ENCODE measurements around the gene DDX59. TPM values are rescaled to one million over a fixed set of nuclear protein-coding genes. Genes with fewer than 3 reads are reported as not detected.

DDX59 gene
- total RNA-seq, 4 donors from 2014 or later = 8.6 to 17.5 (median 14.6) TPM

- no peaks in the 10 kb centered on the region for H3K27me3 ChIP-seq
- intact Hi-C loops (cut with DNase I; ENCODE audit: low total_unique reads) (no loop called here), in situ Hi-C loops (cut with MboI; ENCODE audit: low pct_ligation_motif_present in 1 of 4, low pct_unique_long_range_greater_than_20kb in 1 of 4, low sequenced_read_pairs in 3 of 4) (no loop called here)
- no peaks in the 10 kb centered on the region for H3K36me3 ChIP-seq
- TF ChIP-seq POLR2A (IDR thresholded peaks at IDR 0.05) (no peak), POLR2AphosphoS5 (IDR thresholded peaks at IDR 0.05) (no peak), EP300 (IDR thresholded peaks at IDR 0.05; ENCODE audit: low read depth) (no peak), CTCF (IDR thresholded peaks at IDR 0.05) (no peak)
- no peak overlapping the region for H3K4me3 ChIP-seq
- H3K4me1 ChIP-seq = no peaks in the 10 kb centered on the region
- H3K27ac ChIP-seq = no peak overlapping the region
- DNase-seq = no peak
- WGBS, 2 donors (ENCODE audit: low coverage in 1 of 2) = 93% methylated on average over 1 of the region's 1 CpG; no CpG with 5 or more reads in 1 of the 2 donors
- H3K9me3 ChIP-seq = no peaks in the 10 kb centered on the region
Observed at GRCh38 chr1:200699871-200700270, 30.2 kb upstream of the DDX59 start.

- H3K4me1 ChIP-seq = no peaks in the 10 kb centered on the region
- no peaks in the 10 kb centered on the region for H3K36me3 ChIP-seq
- no peak overlapping the region for H3K27ac ChIP-seq
- in situ Hi-C loops (cut with MboI; ENCODE audit: low pct_ligation_motif_present in 1 of 4, low pct_unique_long_range_greater_than_20kb in 1 of 4, low sequenced_read_pairs in 3 of 4) = no loop called here
- WGBS, 2 donors (ENCODE audit: low coverage in 1 of 2) = 62 to 81% methylated on average over 3 of the region's 3 CpGs
- TF ChIP-seq POLR2A (IDR thresholded peaks at IDR 0.05) (no peak), EP300 (IDR thresholded peaks at IDR 0.05; ENCODE audit: low read depth) (no peak)
- H3K9me3 ChIP-seq = no peaks in the 10 kb centered on the region
- intact Hi-C loops (cut with DNase I; ENCODE audit: low total_unique reads) = no loop called here
- H3K27me3 ChIP-seq = no peaks in the 10 kb centered on the region
- no peak overlapping the region for H3K4me3 ChIP-seq
- DNase-seq = no peak
Observed at GRCh38 chr1:200694738-200695137, 25.0 kb upstream of the DDX59 start.

GRCh38 chr1:200693327-200693726 lies 23.6 kb upstream of the DDX59 start:
- in situ Hi-C loops (cut with MboI; ENCODE audit: low pct_ligation_motif_present in 1 of 4, low pct_unique_long_range_greater_than_20kb in 1 of 4, low sequenced_read_pairs in 3 of 4) = no loop called here
- no peaks in the 10 kb centered on the region for H3K36me3 ChIP-seq
- intact Hi-C loops (cut with DNase I; ENCODE audit: low total_unique reads) = no loop called here
- H3K27ac ChIP-seq = no peak overlapping the region
- TF ChIP-seq POLR2AphosphoS5 (IDR thresholded peaks at IDR 0.05) = no peak
- no peaks in the 10 kb centered on the region for H3K4me1 ChIP-seq
- no peak overlapping the region for H3K4me3 ChIP-seq
- no peaks in the 10 kb centered on the region for H3K27me3 ChIP-seq
- no peak for DNase-seq
- H3K9me3 ChIP-seq = no peaks in the 10 kb centered on the region

- intact Hi-C loops (cut with DNase I; ENCODE audit: low total_unique reads) (loop anchor here (1.0 kb wide), 1 partner anchor 9 kb away; no protein-coding TSS in a partner anchor), in situ Hi-C loops (cut with MboI; ENCODE audit: low pct_ligation_motif_present in 1 of 4, low pct_unique_long_range_greater_than_20kb in 1 of 4, low sequenced_read_pairs in 3 of 4) (no loop called here)
- no peaks in the 10 kb centered on the region for H3K4me1 ChIP-seq
- H3K9me3 ChIP-seq = no peaks in the 10 kb centered on the region
- H3K27ac ChIP-seq = no peak overlapping the region
- no peaks in the 10 kb centered on the region for H3K36me3 ChIP-seq
- WGBS, 2 donors (ENCODE audit: low coverage in 1 of 2) = 85 to 88% methylated on average over 1 of the region's 1 CpG
- no peak overlapping the region for H3K4me3 ChIP-seq
- DNase-seq = no peak
- no peaks in the 10 kb centered on the region for H3K27me3 ChIP-seq
- TF ChIP-seq POLR2A (IDR thresholded peaks at IDR 0.05) (no peak), EP300 (IDR thresholded peaks at IDR 0.05; ENCODE audit: low read depth) (no peak), POLR2AphosphoS5 (IDR thresholded peaks at IDR 0.05) (no peak), CTCF (IDR thresholded peaks at IDR 0.05) (no peak)
Observed at GRCh38 chr1:200692316-200692715, 22.6 kb upstream of the DDX59 start.

- H3K9me3 ChIP-seq = no peaks in the 10 kb centered on the region
Observed at GRCh38 chr1:200686620-200687019, 16.9 kb upstream of the DDX59 start.

More at GRCh38 chr1:200686620-200687019, 16.9 kb upstream of the DDX59 start:
- H3K4me1 ChIP-seq = no peaks in the 10 kb centered on the region
- no peak overlapping the region for H3K27ac ChIP-seq
- in situ Hi-C loops (cut with MboI; ENCODE audit: low pct_ligation_motif_present in 1 of 4, low pct_unique_long_range_greater_than_20kb in 1 of 4, low sequenced_read_pairs in 3 of 4) = no loop called here
- intact Hi-C loops (cut with DNase I; ENCODE audit: low total_unique reads) = no loop called here
- no peaks in the 10 kb centered on the region for H3K36me3 ChIP-seq
- H3K27me3 ChIP-seq = no peaks in the 10 kb centered on the region
- TF ChIP-seq POLR2A (IDR thresholded peaks at IDR 0.05) (no peak), POLR2AphosphoS5 (IDR thresholded peaks at IDR 0.05) (no peak), EP300 (IDR thresholded peaks at IDR 0.05; ENCODE audit: low read depth) (no peak), CTCF (IDR thresholded peaks at IDR 0.05) (no peak)
- H3K4me3 ChIP-seq = no peak overlapping the region
- 22 to 25% methylated on average over 2 of the region's 2 CpGs for WGBS, 2 donors (ENCODE audit: low coverage in 1 of 2)
- no peak for DNase-seq

Data from transverse colon (tissue), 4 donors.